GM19324 (cell line): ENCODE results near the gene WDR7.

Experiments
- ATAC-seq: cut with Tn5 transposase; IDR thresholded peaks from one replicate; pipeline ENCODE4 v1.9.1; 2021; ENCODE audit warnings: mild to moderate bottlenecking, moderate library complexity; ENCODE audit not compliant: unreplicated experiment, low FRiP score

Gene WDR7

GRCh38 chr18:57062178-57062577 is 411.0 kb downstream of the WDR7 start:
- ATAC-seq = no peak

GRCh38 chr18:57062844-57063243 is 411.7 kb downstream of the WDR7 start:
- ATAC-seq = no peak

- ATAC-seq = no peak
Measured at GRCh38 chr18:57063601-57064103, 412.5 kb downstream of the WDR7 start.

GRCh38 chr18:57073501-57074187 is 422.5 kb downstream of the WDR7 start:
- no peak for ATAC-seq

- no peak for ATAC-seq
Measured at GRCh38 chr18:57075716-57076400, 424.7 kb downstream of the WDR7 start.

GRCh38 chr18:57077005-57077765 is 426.0 kb downstream of the WDR7 start:
- ATAC-seq = no peak

- peak; percentile 94 for ATAC-seq
Measured at GRCh38 chr18:57077786-57078552, 426.8 kb downstream of the WDR7 start.

- no peak for ATAC-seq
Measured at GRCh38 chr18:57078614-57079013, 427.5 kb downstream of the WDR7 start.

- ATAC-seq = no peak
Measured at GRCh38 chr18:57080479-57080878, 429.3 kb downstream of the WDR7 start.

GRCh38 chr18:57081899-57082298 is 430.7 kb downstream of the WDR7 start:
- ATAC-seq = no peak

- ATAC-seq = no peak
Measured at GRCh38 chr18:57083485-57083884, 432.3 kb downstream of the WDR7 start.

- peak; percentile 80 for ATAC-seq
Measured at GRCh38 chr18:57084331-57085271, 433.4 kb downstream of the WDR7 start.

GRCh38 chr18:57085371-57085770 is 434.2 kb downstream of the WDR7 start:
- ATAC-seq = no peak

GRCh38 chr18:57086163-57086562 is 435.0 kb downstream of the WDR7 start:
- no peak for ATAC-seq
